ENCODE results near the gene C6orf163.
A peak's percentile ranks its signal among the peaks of the same experiment; 100 is the strongest.

C6orf163 gene

GRCh38 chr6:87357479-87358196 lies 13.0 kb downstream of the C6orf163 start:
- DNase-seq = no peak

- no peak for DNase-seq
Measured at GRCh38 chr6:87364602-87365252, 20.1 kb downstream of the C6orf163 start.

DNA sequence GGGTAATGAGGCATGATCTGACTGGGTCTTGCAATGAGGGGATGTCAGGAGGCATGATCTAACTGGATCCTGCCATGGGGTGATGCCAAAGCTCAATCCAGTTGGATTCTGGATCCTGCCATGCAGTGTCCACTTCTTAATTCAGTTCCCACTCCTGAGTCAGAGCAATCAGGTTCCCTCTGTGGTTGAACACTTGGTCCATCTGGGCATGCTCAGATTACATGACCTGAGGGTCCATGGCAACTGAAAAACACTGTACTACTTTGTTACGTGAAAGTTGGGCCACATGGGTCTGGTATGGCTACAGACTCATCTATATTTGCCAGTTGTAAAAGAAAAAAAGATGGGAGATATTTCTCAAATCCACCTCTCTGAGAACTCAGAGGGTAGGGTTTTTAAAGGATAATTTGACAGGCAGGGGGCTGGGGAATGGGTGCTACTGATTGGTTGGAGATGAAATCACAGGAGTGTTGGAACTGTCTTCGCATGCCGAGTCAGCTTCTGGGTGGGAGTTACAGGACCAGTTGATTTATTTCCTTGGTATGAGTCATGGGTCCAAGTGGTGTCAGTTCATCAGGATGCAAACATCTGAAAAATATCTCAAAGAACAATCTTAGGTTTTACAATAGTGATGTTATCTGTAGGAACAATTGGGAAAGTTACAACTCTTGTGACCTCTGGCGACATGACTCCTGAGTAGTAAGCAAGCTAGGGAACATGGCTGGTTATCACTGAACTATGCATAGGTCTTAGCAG lies 21.6 kb downstream of the C6orf163 start:
- no peak for DNase-seq

- no peak for DNase-seq
Measured at GRCh38 chr6:87366899-87367298, 22.3 kb downstream of the C6orf163 start.

GRCh38 chr6:87373377-87373776 lies 28.8 kb downstream of the C6orf163 start:
- DNase-seq = no peak

GRCh38 chr6:87375315-87375714 lies 30.7 kb downstream of the C6orf163 start:
- no peak for DNase-seq

GRCh38 chr6:87376643-87377042 lies 32.0 kb downstream of the C6orf163 start:
- no peak for DNase-seq

- no peak for DNase-seq
Measured at GRCh38 chr6:87378947-87379346, 34.3 kb downstream of the C6orf163 start.

- no peak for DNase-seq
Measured at GRCh38 chr6:87382861-87383260, 38.2 kb downstream of the C6orf163 start.

DNA sequence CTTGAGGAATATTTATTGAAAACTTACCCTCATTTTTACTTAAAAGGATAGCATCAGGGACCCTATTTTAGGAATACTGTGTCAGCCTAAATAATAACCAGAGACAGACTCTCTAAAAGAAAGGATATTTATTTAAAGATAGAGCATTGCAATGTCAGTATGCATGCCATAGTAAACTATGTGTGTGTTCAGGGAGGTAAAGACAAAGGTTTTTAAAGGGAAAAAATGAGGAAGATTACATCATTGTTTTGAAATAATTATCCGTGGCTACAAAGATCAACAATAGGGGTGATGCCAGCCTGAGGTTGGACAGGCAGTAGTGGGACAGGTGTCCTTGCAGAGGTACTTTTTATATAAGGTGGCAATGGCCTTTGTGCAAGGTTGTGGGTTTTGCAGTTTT lies 39.4 kb downstream of the C6orf163 start:
- DNase-seq = no peak

GRCh38 chr6:87384449-87384848 lies 39.8 kb downstream of the C6orf163 start:
- no peak for DNase-seq

GRCh38 chr6:87391334-87391733 lies 46.7 kb downstream of the C6orf163 start:
- DNase-seq = peak; percentile 43

- peak; percentile 5 for DNase-seq
Measured at GRCh38 chr6:87393026-87393622, 48.5 kb downstream of the C6orf163 start.

- DNase-seq = no peak
Measured at GRCh38 chr6:87395431-87395830, 50.8 kb downstream of the C6orf163 start.

DNA sequence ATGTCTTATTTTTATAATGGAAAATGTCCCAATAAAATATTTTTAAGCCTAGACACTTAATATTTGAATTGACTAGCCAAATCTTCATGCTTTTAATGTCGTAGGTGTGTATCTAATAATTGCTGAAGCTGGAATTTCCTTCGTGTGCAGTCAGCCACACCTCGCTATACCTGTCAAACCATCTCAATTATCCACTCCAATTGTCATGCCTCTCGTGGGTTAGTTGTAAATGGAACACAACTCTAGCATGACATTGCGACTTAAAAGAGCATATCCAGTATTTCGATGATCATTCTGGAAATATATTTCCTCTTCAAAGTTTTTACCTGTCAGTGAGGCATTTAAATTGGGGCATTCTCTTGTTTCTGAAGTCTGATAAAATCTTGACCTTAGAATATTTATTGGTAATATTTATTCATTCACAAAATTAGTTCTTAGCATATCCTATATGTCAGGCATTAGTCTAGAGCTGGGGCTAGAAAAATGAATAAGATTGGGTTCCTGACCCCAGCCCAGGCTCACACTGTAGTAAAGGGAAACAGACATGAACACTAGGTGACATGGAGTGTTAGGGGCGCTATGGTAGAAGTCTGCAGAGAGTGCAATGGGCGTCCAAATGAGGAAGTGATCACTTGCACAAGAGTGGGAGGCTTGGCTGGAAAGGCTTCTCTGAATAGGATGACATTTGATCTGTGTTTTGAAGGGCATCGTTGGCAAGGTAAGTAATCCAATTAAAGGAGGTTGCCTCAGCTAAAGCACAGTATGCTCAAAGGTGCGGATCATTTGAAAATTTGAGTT lies 52.2 kb downstream of the C6orf163 start:
- peak; percentile 21 for DNase-seq

DNA sequence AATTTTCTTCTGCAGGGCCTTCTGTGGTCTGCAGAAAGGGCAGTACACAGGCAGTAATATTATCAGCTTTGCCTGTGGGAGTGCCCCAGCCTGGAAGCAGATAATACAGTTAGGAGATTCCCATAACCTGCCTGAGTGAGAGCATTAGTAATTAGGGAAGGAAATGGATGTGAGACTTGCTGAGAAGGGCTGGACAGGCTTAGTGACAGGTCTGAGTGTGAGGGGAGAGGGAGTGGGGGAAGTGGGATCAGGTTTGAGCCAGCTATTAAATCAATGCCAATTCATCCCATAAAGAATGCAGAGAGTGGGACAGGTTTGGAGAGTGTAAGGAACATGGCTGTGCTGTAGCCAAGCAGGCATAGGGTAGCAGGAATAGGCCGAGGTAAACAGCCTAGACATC lies 53.0 kb downstream of the C6orf163 start:
- no peak for DNase-seq

- no peak for DNase-seq
Measured at GRCh38 chr6:87401832-87402231, 57.2 kb downstream of the C6orf163 start.

DNA sequence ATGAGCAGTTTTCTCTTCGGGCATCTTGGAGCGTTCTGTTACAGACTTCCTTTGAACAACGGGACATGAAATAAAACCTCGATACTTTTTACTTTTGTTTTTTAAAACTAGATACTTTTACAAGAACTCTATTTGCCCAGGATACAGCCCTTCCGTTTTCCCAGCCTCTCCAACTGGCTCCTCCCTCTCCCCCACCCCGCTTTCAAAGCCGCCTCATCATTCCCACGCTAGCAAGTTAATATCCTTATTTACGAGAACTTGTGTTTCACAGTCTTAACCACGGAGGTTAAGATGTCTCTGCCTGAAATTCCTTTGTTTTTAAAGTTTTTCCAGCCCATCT lies 62.9 kb downstream of the C6orf163 start:
- no peak for DNase-seq

DNA sequence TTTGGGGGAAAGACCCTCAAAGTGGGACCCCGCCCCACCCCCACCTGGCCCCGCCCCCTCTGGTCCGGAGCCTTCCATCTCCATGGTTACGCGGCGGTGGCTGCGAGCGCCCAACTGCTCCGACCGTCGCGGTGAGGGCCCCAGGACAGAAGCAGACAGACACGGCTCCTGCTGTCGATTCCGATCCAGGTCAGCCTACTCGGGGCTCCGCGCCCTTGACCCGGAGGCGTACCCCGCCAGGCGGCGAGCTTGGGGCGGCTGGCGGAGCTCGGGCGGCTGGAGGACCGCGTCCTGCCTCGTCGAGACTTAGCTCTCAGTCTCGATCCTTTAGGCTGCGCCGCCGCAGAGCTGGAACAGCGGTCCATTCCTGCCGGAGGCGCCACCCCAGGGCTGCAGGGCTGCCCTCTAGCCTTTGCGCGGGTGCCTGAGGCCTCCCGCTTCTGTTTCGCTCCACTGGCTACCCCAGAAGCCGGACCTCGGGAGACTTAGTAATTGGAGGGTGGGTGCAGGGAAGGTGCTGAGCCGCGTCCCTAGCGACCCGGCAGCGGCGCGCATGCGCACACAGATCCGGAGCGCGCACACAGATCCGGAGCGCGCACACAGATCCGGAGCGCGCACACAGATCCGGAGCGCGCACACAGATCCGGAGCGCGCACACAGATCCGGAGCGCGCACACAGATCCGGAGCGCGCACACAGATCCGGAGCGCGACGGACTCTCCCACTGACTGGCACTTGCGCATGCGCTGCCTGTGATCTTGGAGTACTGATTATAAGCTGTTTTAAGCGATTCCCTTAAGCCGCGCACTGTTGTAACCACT lies 63.5 kb downstream of the C6orf163 start, which contains the start of gene CFAP206:
Gene CFAP206 (plus strand): TSS at position 72 of the 820 bp plus-strand sequence. CDS start 1,868 bp downstream, outside the sequence.
- DNase-seq = peak; percentile 52

GRCh38 chr6:87408721-87409155 lies 64.1 kb downstream of the C6orf163 start:
- DNase-seq = no peak
